SU-DHL-6 (cell line): ENCODE measurements around the gene STRN3.

Experiments
- EZH2phosphoT487 ChIP-seq: fragments of 200-600 bp; sonication (generic), shearing (Covaris generic); conservative IDR thresholded peaks from 2 replicates; pipeline ENCODE4 v1.6.1; 2018; ENCODE audit warnings: mild to moderate bottlenecking, antibody characterized with exemption, low read length, moderate library complexity, mixed read lengths
- TF ChIP-seq, protein P1 (sequence below): fragments of 200-600 bp; sonication (generic); IDR thresholded peaks from one replicate; pipeline ENCODE4 v1.5.1; 2017; ENCODE audit warnings: antibody characterized with exemption, mild to moderate bottlenecking, low read length, moderate library complexity; ENCODE audit not compliant: insufficient read depth, poor library complexity, severe bottlenecking

- TF ChIP-seq, protein P1, sequence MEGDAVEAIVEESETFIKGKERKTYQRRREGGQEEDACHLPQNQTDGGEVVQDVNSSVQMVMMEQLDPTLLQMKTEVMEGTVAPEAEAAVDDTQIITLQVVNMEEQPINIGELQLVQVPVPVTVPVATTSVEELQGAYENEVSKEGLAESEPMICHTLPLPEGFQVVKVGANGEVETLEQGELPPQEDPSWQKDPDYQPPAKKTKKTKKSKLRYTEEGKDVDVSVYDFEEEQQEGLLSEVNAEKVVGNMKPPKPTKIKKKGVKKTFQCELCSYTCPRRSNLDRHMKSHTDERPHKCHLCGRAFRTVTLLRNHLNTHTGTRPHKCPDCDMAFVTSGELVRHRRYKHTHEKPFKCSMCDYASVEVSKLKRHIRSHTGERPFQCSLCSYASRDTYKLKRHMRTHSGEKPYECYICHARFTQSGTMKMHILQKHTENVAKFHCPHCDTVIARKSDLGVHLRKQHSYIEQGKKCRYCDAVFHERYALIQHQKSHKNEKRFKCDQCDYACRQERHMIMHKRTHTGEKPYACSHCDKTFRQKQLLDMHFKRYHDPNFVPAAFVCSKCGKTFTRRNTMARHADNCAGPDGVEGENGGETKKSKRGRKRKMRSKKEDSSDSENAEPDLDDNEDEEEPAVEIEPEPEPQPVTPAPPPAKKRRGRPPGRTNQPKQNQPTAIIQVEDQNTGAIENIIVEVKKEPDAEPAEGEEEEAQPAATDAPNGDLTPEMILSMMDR: no peak
- no peak for TF ChIP-seq EZH2phosphoT487
These were observed 150.5 kb downstream of the STRN3 start for GRCh38 chr14:30875788-30876053.
